ENCODE measurements around the gene STX2. TPM values are rescaled to one million over a fixed set of nuclear protein-coding genes. Genes with fewer than 3 reads are reported as not detected.

STX2 gene
- total RNA-seq, 1 donor from 2014 or later, result 16.5 TPM

- no peak overlapping the region for H3K27ac ChIP-seq
- intact Hi-C loops (cut with DNase I), result no loop called here
Measured at GRCh38 chr12:130799051-130799450, 40.0 kb downstream of the STX2 start.

GRCh38 chr12:130796985-130797686 lies 41.9 kb downstream of the STX2 start:
- no peak overlapping the region for H3K4me3 ChIP-seq
- no peak for TF ChIP-seq POLR2AphosphoS5 (IDR thresholded peaks at IDR 0.05; ENCODE audit: insufficient read depth in 1 of 2, low read depth in 1 of 2)
- no peak for TF ChIP-seq POLR2A (IDR thresholded peaks at IDR 0.05)
- TF ChIP-seq CTCF (IDR thresholded peaks at IDR 0.05), result no peak
- H3K27ac ChIP-seq, result no peak overlapping the region
- no peaks in the 10 kb centered on the region for H3K27me3 ChIP-seq
- intact Hi-C loops (cut with DNase I), result no loop called here
- DNase-seq (ENCODE audit: extremely low spot score in 2 of 2), result no peak
- H3K4me1 ChIP-seq, result no peaks in the 10 kb centered on the region
- no peaks in the 10 kb centered on the region for H3K9me3 ChIP-seq
- peaks cover 0 to 49% of the 10 kb centered on the region in 2 donors for H3K36me3 ChIP-seq

More at GRCh38 chr12:130799051-130799450, 40.0 kb downstream of the STX2 start:
- TF ChIP-seq POLR2A (IDR thresholded peaks at IDR 0.05) (no peak), POLR2AphosphoS5 (IDR thresholded peaks at IDR 0.05; ENCODE audit: insufficient read depth in 1 of 2, low read depth in 1 of 2) (no peak), CTCF (IDR thresholded peaks at IDR 0.05) (no peak)
- Histone ChIP-seq H3K4me1 (no peaks in the 10 kb centered on the region), H3K9me3 (no peaks in the 10 kb centered on the region), H3K27me3 (no peaks in the 10 kb centered on the region), H3K36me3 (peaks cover 0 to 53% of the 10 kb centered on the region in 2 donors), H3K4me3 (no peak overlapping the region)
- no peak for DNase-seq (ENCODE audit: extremely low spot score in 2 of 2)

- Histone ChIP-seq H3K4me1 (no peaks in the 10 kb centered on the region), H3K36me3 (peaks cover 0 to 49% of the 10 kb centered on the region in 2 donors), H3K27ac (no peak overlapping the region), H3K27me3 (no peaks in the 10 kb centered on the region), H3K4me3 (no peak overlapping the region), H3K9me3 (no peaks in the 10 kb centered on the region)
- DNase-seq (ENCODE audit: extremely low spot score in 2 of 2), result no peak
- no peak for TF ChIP-seq CTCF (IDR thresholded peaks at IDR 0.05)
- no peak for TF ChIP-seq POLR2A (IDR thresholded peaks at IDR 0.05)
- TF ChIP-seq POLR2AphosphoS5 (IDR thresholded peaks at IDR 0.05; ENCODE audit: insufficient read depth in 1 of 2, low read depth in 1 of 2), result no peak
- intact Hi-C loops (cut with DNase I), result no loop called here
Measured at GRCh38 chr12:130795906-130796305, 43.1 kb downstream of the STX2 start.

- Histone ChIP-seq H3K36me3 (peaks cover 0 to 29% of the 10 kb centered on the region in 2 donors), H3K9me3 (no peaks in the 10 kb centered on the region), H3K27ac (no peak overlapping the region), H3K4me1 (no peaks in the 10 kb centered on the region), H3K27me3 (no peaks in the 10 kb centered on the region), H3K4me3 (no peak overlapping the region)
- intact Hi-C loops (cut with DNase I), result no loop called here
- no peak for DNase-seq (ENCODE audit: extremely low spot score in 2 of 2)
- TF ChIP-seq POLR2AphosphoS5 (IDR thresholded peaks at IDR 0.05; ENCODE audit: insufficient read depth in 1 of 2, low read depth in 1 of 2) (no peak), POLR2A (IDR thresholded peaks at IDR 0.05) (no peak), CTCF (IDR thresholded peaks at IDR 0.05) (no peak)
Measured at GRCh38 chr12:130793554-130793849, 45.5 kb downstream of the STX2 start.

- H3K4me1 ChIP-seq, result no peaks in the 10 kb centered on the region
- intact Hi-C loops (cut with DNase I), result no loop called here
- TF ChIP-seq POLR2AphosphoS5 (IDR thresholded peaks at IDR 0.05; ENCODE audit: insufficient read depth in 1 of 2, low read depth in 1 of 2) (no peak), POLR2A (IDR thresholded peaks at IDR 0.05) (no peak), CTCF (IDR thresholded peaks at IDR 0.05) (no peak)
- no peaks in the 10 kb centered on the region for H3K9me3 ChIP-seq
- DNase-seq (ENCODE audit: extremely low spot score in 2 of 2), result no peak
- no peak overlapping the region for H3K27ac ChIP-seq
- peaks cover 0 to 25% of the 10 kb centered on the region in 2 donors for H3K36me3 ChIP-seq
- H3K4me3 ChIP-seq, result no peak overlapping the region
- H3K27me3 ChIP-seq, result no peaks in the 10 kb centered on the region
Measured at GRCh38 chr12:130792821-130793553, 46.1 kb downstream of the STX2 start.
